ENCODE measurements around the gene YIPF1.
"Not testable (repeated sequence)": the region's sequence is repeated elsewhere in the genome, so short reads cannot be mapped to it uniquely, and the experiment has no call there.

The YIPF1 gene

GRCh38 chr1:53878492-53879105 lies 11.0 kb downstream of the YIPF1 start:
- ATAC-seq: no peak
- peaks cover 36% of the 10 kb centered on the region for H3K36me3 Mint-ChIP-seq

DNA sequence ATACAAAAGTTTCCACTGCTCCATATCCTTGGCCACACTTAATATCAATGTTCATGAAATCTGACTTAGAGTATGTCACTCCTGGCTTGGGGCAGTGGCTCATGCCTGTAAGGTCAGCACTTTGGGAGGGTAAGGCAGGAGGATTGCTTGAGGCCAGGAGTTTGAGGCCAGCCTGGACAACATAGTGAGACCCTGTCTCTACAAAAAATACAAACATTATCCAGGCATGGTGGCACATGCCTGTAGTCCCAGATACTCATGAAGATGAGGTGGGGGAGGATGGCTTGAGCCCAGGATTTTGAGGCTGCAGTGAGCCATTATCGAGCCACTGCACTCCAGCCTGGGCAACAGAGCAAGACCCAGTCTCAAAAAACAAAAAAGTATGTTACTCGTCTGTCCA lies 14.4 kb downstream of the YIPF1 start:
- H3K27ac Mint-ChIP-seq; H3K4me3 Mint-ChIP-seq; H3K4me1 Mint-ChIP-seq; DNase-seq (ENCODE audit: low spot score in 2 of 2); H3K9me3 Mint-ChIP-seq; ATAC-seq: not testable (repeated sequence)
- H3K36me3 Mint-ChIP-seq: peaks cover 43% of the 10 kb centered on the region

More at GRCh38 chr1:53878492-53879105, 11.0 kb downstream of the YIPF1 start:
- H3K9me3 Mint-ChIP-seq: no peaks in the 10 kb centered on the region
- no peak overlapping the region for H3K27ac Mint-ChIP-seq
- no peak for DNase-seq (ENCODE audit: low spot score in 2 of 2)
- no peak overlapping the region for H3K4me3 Mint-ChIP-seq
- H3K4me1 Mint-ChIP-seq: no peaks in the 10 kb centered on the region

DNA sequence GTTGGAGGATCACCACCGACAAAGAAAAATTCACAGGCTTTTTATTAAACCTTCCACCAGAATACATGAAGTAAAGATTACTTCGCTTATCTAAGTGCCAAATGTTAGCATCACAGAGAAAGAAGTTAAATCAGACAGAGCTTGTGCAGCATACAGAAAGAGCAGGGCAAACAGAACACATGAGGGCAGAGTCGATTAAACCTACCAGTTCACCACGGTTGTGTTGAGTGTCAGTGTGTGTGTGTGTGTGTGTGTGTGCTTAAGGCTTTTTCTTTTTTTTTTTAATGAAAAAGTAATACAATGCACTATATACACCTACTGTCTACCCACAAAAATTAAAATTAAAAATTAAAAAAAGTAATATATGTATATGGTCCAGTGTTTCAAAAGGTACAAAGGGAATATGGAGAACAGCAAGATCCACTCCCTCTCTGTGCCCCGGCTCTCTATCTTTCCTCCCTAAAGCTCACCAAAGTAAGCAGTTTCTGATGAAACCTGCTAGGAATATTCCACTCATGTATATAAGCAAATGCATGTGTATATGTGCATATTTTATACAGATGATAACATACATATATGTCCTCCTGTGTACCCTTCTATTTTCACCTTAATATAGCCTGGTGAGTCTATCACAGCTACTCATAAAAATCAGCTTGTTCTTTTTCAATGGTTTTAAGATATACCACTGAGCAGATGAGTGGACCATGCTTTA lies 17.7 kb downstream of the YIPF1 start:
- Mint-ChIP-seq H3K36me3 (peaks cover 63% of the 10 kb centered on the region), H3K4me3 (no peak overlapping the region), H3K9me3 (no peaks in the 10 kb centered on the region), H3K4me1 (no peaks in the 10 kb centered on the region), H3K27ac (no peak overlapping the region)
- ATAC-seq: no peak
- DNase-seq (ENCODE audit: low spot score in 2 of 2): no peak

- no peak for DNase-seq (ENCODE audit: low spot score in 2 of 2)
- Mint-ChIP-seq H3K36me3 (peaks cover 67% of the 10 kb centered on the region), H3K4me3 (no peak overlapping the region), H3K27ac (no peak overlapping the region), H3K4me1 (no peaks in the 10 kb centered on the region), H3K9me3 (no peaks in the 10 kb centered on the region)
- no peak for ATAC-seq
These were observed 18.4 kb downstream of the YIPF1 start for GRCh38 chr1:53871221-53871620.

DNA sequence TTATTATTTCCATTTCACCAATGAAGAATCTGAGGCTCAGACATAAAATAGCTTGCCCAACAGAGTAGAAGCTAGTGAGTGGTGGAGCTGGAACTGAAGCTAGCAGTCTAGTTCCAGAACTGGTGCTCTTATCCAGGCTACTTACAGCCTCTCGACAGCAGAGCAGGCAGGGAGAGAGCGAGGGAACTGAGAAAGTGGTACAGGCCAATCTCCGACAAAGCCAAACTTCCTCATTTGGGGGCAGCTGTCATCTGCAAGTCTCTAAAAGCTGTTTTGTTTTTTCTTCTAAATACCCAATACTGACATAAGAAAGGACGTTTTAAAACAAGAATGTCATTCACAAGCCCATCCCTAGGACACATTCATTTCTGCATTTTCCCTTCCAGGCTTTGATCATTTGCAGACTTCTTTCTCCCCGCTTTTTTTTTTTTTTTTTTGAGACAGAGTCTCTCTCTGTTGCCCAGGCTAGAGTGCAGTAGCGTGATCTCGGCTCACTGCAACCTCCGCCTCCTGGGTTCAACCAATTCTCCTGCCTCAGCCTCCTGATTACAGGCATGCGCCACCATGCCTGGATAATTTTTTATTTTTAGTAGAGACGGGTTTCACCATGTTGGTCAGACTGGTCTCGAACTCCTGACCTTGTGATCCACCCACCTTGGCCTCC lies 20.0 kb downstream of the YIPF1 start:
- Mint-ChIP-seq H3K9me3 (no peaks in the 10 kb centered on the region), H3K27ac (no peak overlapping the region), H3K4me1 (no peaks in the 10 kb centered on the region), H3K4me3 (no peak overlapping the region), H3K36me3 (peaks cover 77% of the 10 kb centered on the region)
- no peak for ATAC-seq
- no peak for DNase-seq (ENCODE audit: low spot score in 2 of 2)

DNA sequence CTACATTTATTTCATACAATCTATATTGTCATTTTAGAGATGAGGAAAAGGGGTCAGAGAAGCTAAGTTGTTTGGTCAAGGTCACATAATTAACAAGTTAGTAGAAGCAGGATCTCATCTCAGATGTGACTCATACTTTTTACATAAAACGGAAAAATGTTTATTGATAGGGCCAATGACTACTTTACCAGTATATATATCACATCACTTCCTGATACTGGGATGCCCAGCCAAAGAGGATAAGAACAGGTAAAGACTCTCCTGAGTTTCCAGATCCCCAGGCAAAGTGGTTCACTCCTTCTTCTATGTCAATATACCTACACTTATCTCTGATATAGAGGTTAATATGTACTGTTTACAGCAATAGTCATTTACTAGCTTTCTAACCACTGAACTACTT lies 21.0 kb downstream of the YIPF1 start:
- H3K4me1 Mint-ChIP-seq: no peaks in the 10 kb centered on the region
- H3K27ac Mint-ChIP-seq: no peak overlapping the region
- no peak for DNase-seq (ENCODE audit: low spot score in 2 of 2)
- H3K9me3 Mint-ChIP-seq: no peaks in the 10 kb centered on the region
- no peak for ATAC-seq
- H3K4me3 Mint-ChIP-seq: no peak overlapping the region
- H3K36me3 Mint-ChIP-seq: peaks cover 77% of the 10 kb centered on the region

- ATAC-seq (no peak), DNase-seq (ENCODE audit: low spot score in 2 of 2) (no peak)
- no peaks in the 10 kb centered on the region for H3K9me3 Mint-ChIP-seq
- H3K27ac Mint-ChIP-seq: peak overlapping the region; percentile 16
- no peak overlapping the region for H3K4me3 Mint-ChIP-seq
- peaks cover 35% of the 10 kb centered on the region for H3K36me3 Mint-ChIP-seq
- H3K4me1 Mint-ChIP-seq: peaks cover 12% of the 10 kb centered on the region
These were observed 27.1 kb downstream of the YIPF1 start for GRCh38 chr1:53862507-53862906.

DNA sequence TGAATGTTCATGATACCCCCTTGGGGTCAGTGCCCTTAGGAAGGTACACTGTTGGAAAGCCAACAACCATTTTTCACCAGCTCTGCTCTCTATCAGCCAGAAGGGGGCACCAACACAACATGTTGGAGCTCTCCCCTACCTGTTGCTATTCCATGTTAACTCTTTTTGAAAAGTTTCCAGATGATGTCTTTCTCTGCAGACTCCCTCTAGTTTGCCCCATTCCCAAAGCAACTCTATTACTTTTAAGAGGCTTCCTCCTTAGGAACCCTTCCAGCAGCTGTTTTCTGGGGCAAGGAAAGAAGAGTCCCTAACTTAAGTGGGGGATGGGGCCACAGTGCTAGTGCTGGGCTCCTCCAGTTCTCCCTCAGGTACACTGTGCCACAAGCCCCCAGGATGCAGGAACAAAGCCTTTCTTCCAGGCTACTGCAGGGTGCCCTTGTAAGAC lies 28.6 kb downstream of the YIPF1 start:
- peaks cover 22% of the 10 kb centered on the region for H3K36me3 Mint-ChIP-seq
- no peaks in the 10 kb centered on the region for H3K9me3 Mint-ChIP-seq
- DNase-seq (ENCODE audit: low spot score in 2 of 2) (peak in 1 of 2 donors; percentile 56), ATAC-seq (peak; percentile 77)
- peak overlapping the region; percentile 51 for H3K27ac Mint-ChIP-seq
- peaks cover 12% of the 10 kb centered on the region for H3K4me1 Mint-ChIP-seq
- H3K4me3 Mint-ChIP-seq: no peak overlapping the region

DNA sequence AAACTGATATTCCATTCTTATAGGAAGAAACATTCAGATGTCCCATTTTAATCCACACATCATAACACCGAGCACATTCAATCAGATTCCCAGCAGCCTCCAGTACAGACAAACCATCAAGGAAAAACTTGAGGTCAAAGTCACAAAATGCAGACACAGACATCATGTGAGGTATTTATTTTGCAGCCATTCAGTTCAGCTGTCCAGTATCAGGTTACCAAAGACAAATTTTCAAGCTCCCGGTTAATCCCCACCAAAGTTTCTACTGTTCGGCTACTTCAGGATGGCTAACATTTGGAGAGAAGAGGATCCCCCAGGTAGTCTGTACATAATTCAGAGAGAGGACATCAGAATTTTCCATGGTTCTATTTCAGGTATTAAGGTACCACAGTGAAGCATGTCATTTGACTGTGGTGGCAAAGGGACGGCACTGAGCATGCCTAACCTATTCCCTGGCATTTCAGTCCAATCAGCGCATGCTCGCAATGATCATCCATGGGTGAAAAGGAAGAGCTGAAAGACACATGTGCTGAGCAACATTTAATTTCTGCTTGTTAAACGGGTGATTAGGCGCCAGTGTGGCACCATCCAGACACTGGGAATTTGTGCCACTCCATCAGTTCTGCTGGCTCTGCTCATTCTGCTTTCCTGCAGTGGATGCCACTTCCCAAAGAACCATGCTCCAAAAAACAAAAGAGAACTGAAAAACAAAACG lies 37.9 kb downstream of the YIPF1 start:
- ATAC-seq (no peak), DNase-seq (ENCODE audit: low spot score in 2 of 2) (no peak)
- H3K27ac Mint-ChIP-seq: peak overlapping the region; percentile 32
- H3K4me3 Mint-ChIP-seq: no peak overlapping the region
- H3K36me3 Mint-ChIP-seq: peaks cover 15% of the 10 kb centered on the region
- H3K9me3 Mint-ChIP-seq: no peaks in the 10 kb centered on the region
- no peaks in the 10 kb centered on the region for H3K4me1 Mint-ChIP-seq

- Mint-ChIP-seq H3K9me3 (no peaks in the 10 kb centered on the region), H3K4me1 (no peaks in the 10 kb centered on the region), H3K36me3 (peaks cover 15% of the 10 kb centered on the region), H3K27ac (no peak overlapping the region), H3K4me3 (no peak overlapping the region)
- DNase-seq (ENCODE audit: low spot score in 2 of 2) (no peak), ATAC-seq (no peak)
These were observed 39.4 kb downstream of the YIPF1 start for GRCh38 chr1:53850082-53850673.

GRCh38 chr1:53847980-53848379 lies 41.6 kb downstream of the YIPF1 start:
- no peak for ATAC-seq
- H3K4me1 Mint-ChIP-seq: no peaks in the 10 kb centered on the region
- no peak for DNase-seq (ENCODE audit: low spot score in 2 of 2)
- H3K27ac Mint-ChIP-seq: no peak overlapping the region
- H3K4me3 Mint-ChIP-seq: no peak overlapping the region
- no peaks in the 10 kb centered on the region for H3K9me3 Mint-ChIP-seq
- no peaks in the 10 kb centered on the region for H3K36me3 Mint-ChIP-seq

DNA sequence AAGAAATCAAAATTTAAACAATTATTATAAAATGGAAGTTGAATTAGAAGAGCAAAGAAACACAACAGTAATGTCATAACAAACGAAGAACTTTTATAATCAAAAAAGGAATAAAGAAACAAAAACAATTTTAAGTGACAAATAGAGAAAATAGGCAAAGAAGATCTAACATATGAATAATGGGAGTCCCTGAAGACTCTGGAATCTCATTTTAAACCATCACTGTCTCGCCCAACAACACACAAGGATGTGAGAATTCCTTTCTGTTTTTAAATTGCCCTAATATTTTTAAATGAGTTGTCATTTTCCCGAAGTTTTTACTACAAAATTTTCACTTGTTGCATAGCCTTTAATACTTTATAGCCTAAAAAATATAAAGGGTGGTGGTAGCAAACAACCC lies 47.2 kb downstream of the YIPF1 start:
- Mint-ChIP-seq H3K9me3 (peaks cover 3% of the 10 kb centered on the region), H3K4me3 (no peak overlapping the region), H3K36me3 (no peaks in the 10 kb centered on the region), H3K4me1 (no peaks in the 10 kb centered on the region), H3K27ac (no peak overlapping the region)
- ATAC-seq (no peak), DNase-seq (ENCODE audit: low spot score in 2 of 2) (no peak)

- Mint-ChIP-seq H3K9me3 (peaks cover 3% of the 10 kb centered on the region), H3K36me3 (peaks cover 26% of the 10 kb centered on the region), H3K4me3 (peak overlapping the region; percentile 89), H3K4me1 (peaks cover 17% of the 10 kb centered on the region), H3K27ac (peak overlapping the region; percentile 100)
- DNase-seq (ENCODE audit: low spot score in 2 of 2): no peak
- ATAC-seq: no peak
These were observed 51.0 kb downstream of the YIPF1 start for GRCh38 chr1:53838654-53838974.

GRCh38 chr1:53837924-53838653 lies 51.5 kb downstream of the YIPF1 start, which contains the start of gene NDC1:
Gene NDC1 (minus strand): TSS chr1:53838296. CDS start chr1:53838261, 35 bp downstream.
- Mint-ChIP-seq H3K4me1 (peaks cover 17% of the 10 kb centered on the region), H3K4me3 (peak within 1 kb of the TSS; percentile 89), H3K9me3 (peaks cover 3% of the 10 kb centered on the region), H3K27ac (peak within 1 kb of the TSS; percentile 100), H3K36me3 (peaks cover 26% of the 10 kb centered on the region)
- peak; percentile 81 to 93 for DNase-seq (ENCODE audit: low spot score in 2 of 2)
- peak; percentile 94 for ATAC-seq

DNA sequence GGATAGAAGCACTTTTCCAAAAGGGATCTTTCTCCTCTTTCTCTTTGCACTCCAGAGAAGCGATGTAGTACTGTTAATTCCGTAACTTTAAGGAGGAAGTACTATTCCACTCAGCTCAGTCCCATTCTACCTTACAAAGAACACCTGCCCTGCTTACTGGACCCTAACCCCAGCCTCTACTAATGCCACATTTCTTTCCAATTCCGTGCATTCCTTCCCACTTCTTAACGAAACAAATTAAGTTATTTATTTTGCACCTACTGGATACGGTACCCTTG lies 52.0 kb downstream of the YIPF1 start:
- peaks cover 26% of the 10 kb centered on the region for H3K36me3 Mint-ChIP-seq
- peaks cover 17% of the 10 kb centered on the region for H3K4me1 Mint-ChIP-seq
- DNase-seq (ENCODE audit: low spot score in 2 of 2): no peak
- peaks cover 3% of the 10 kb centered on the region for H3K9me3 Mint-ChIP-seq
- H3K27ac Mint-ChIP-seq: peak overlapping the region; percentile 100
- H3K4me3 Mint-ChIP-seq: peak overlapping the region; percentile 89
- ATAC-seq: no peak
